Measurements from ENCODE around the gene STK39.
A peak's percentile ranks its signal among the peaks of the same experiment; 100 is the strongest.

STK39 gene

DNA sequence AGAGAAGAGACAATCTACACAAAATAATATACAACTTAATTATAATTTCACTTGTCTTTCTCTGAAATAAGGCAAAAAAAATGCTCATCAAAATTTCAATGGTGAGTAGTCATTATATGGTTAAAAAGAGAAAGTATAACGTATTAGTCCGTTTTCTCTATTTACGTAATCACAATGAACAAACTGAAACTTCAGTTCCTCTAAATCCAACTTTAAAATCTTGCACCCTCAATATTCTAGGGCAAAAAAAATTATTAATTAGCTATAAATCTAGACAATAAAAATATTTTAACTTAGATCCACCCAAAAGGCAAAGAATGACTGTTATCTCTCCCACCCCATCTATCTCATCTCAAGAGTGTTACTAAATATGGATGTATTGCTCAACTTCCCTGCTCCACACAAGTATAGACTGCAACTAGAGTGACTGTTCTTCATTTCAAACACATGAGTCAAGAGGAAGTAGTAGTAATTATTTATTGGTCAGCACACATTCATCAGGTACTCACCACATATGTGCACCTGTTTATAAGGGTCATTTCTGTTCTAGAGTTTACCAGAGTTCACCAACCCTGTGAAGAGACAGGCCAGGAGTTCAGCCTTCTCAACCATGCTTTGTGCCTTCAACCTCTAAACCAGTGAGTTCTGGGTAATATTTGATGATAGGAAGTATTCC, 36.4 kb downstream of the STK39 start:
- Histone ChIP-seq H3K4ac (ENCODE audit: low read depth in 1 of 2, low read length in 2 of 2) (no peak overlapping the region), H3K36me3 (ENCODE audit: control insufficient read depth in 1 of 2, insufficient read depth in 2 of 2, low read depth in 1 of 2, low read length in 2 of 2) (peaks cover 0 to 2% of the 10 kb centered on the region in 2 experiments), H4K8ac (ENCODE audit: low read length) (no peak overlapping the region), H2BK120ac (ENCODE audit: low read depth, low read length) (no peak overlapping the region), H2AK5ac (ENCODE audit: low read length, severe bottlenecking) (no peak overlapping the region), H2BK12ac (ENCODE audit: low read length in 2 of 2) (no peak overlapping the region), H3K9ac (ENCODE audit: low read length) (peak overlapping the region; percentile 71), H3K23ac (ENCODE audit: low read length in 2 of 2) (no peak overlapping the region), H2BK5ac (ENCODE audit: low read depth, low read length, poor library complexity, severe bottlenecking) (peak overlapping the region; percentile 73), H3K4me2 (ENCODE audit: low read length, poor library complexity, severe bottlenecking) (no peak overlapping the region), H2BK15ac (ENCODE audit: low read depth, poor library complexity, severe bottlenecking) (no peak overlapping the region), H3K9me3 (ENCODE audit: control insufficient read depth, low read length) (no peaks in the 10 kb centered on the region), H3K18ac (ENCODE audit: low read depth in 1 of 2, low read length in 2 of 2) (no peak overlapping the region), H3K4me1 (ENCODE audit: control insufficient read depth, insufficient read depth, low read depth, low read length) (peaks cover 7% of the 10 kb centered on the region), H3K14ac (ENCODE audit: low read length in 2 of 2) (no peak overlapping the region), H3K79me1 (replicated peaks; ENCODE audit: low read length, poor library complexity, severe bottlenecking) (peaks cover 26% of the 10 kb centered on the region), H2AFZ (ENCODE audit: low read depth, low read length) (no peak overlapping the region), H3K27ac (ENCODE audit: low read length, poor library complexity, severe bottlenecking) (peak overlapping the region; percentile 81), H3K4me3 (ENCODE audit: insufficient read depth in 1 of 2, low read depth in 1 of 2, low read length in 2 of 2) (peak overlapping the region in 1 of 2 experiments; percentile 58), H3K27me3 (ENCODE audit: control insufficient read depth in 1 of 2, insufficient read depth in 1 of 2, low read length in 2 of 2) (no peaks in the 10 kb centered on the region), H4K91ac (ENCODE audit: low read length) (no peak overlapping the region)
- DNase-seq, result peak; percentile 88
- no CpG with 5 or more reads among the region's 3 CpGs for WGBS

- no peak overlapping the region for H3K23ac ChIP-seq (ENCODE audit: low read length in 2 of 2)
- 69% methylated on average over 8 of the region's 9 CpGs for WGBS
- H3K27ac ChIP-seq (ENCODE audit: low read length, poor library complexity, severe bottlenecking), result peak overlapping the region; percentile 81
- peaks cover 0 to 2% of the 10 kb centered on the region in 2 experiments for H3K36me3 ChIP-seq (ENCODE audit: control insufficient read depth in 1 of 2, insufficient read depth in 2 of 2, low read depth in 1 of 2, low read length in 2 of 2)
- no peak overlapping the region for H4K91ac ChIP-seq (ENCODE audit: low read length)
- H3K9me3 ChIP-seq (ENCODE audit: control insufficient read depth, low read length), result no peaks in the 10 kb centered on the region
- no peak overlapping the region for H3K18ac ChIP-seq (ENCODE audit: low read depth in 1 of 2, low read length in 2 of 2)
- H3K27me3 ChIP-seq (ENCODE audit: control insufficient read depth in 1 of 2, insufficient read depth in 1 of 2, low read length in 2 of 2), result no peaks in the 10 kb centered on the region
- peaks cover 22% of the 10 kb centered on the region for H3K79me1 ChIP-seq (replicated peaks; ENCODE audit: low read length, poor library complexity, severe bottlenecking)
- peak overlapping the region; percentile 73 for H2BK5ac ChIP-seq (ENCODE audit: low read depth, low read length, poor library complexity, severe bottlenecking)
- H2BK12ac ChIP-seq (ENCODE audit: low read length in 2 of 2), result peak overlapping the region in 1 of 2 experiments; percentile 44
- H3K4ac ChIP-seq (ENCODE audit: low read depth in 1 of 2, low read length in 2 of 2), result no peak overlapping the region
- peaks cover 7% of the 10 kb centered on the region for H3K4me1 ChIP-seq (ENCODE audit: control insufficient read depth, insufficient read depth, low read depth, low read length)
- H3K4me3 ChIP-seq (ENCODE audit: insufficient read depth in 1 of 2, low read depth in 1 of 2, low read length in 2 of 2), result peak overlapping the region in 1 of 2 experiments; percentile 58
- H3K14ac ChIP-seq (ENCODE audit: low read length in 2 of 2), result peak overlapping the region in 1 of 2 experiments; percentile 63
- H2AK5ac ChIP-seq (ENCODE audit: low read length, severe bottlenecking), result peak overlapping the region; percentile 92
- H2BK120ac ChIP-seq (ENCODE audit: low read depth, low read length), result no peak overlapping the region
- H4K8ac ChIP-seq (ENCODE audit: low read length), result no peak overlapping the region
- H2BK15ac ChIP-seq (ENCODE audit: low read depth, poor library complexity, severe bottlenecking), result no peak overlapping the region
- H2AFZ ChIP-seq (ENCODE audit: low read depth, low read length), result no peak overlapping the region
- DNase-seq, result no peak
- H3K9ac ChIP-seq (ENCODE audit: low read length), result peak overlapping the region; percentile 71
- no peak overlapping the region for H3K4me2 ChIP-seq (ENCODE audit: low read length, poor library complexity, severe bottlenecking)
These were observed 37.0 kb downstream of the STK39 start for GRCh38 chr2:168210216-168210894.

DNA sequence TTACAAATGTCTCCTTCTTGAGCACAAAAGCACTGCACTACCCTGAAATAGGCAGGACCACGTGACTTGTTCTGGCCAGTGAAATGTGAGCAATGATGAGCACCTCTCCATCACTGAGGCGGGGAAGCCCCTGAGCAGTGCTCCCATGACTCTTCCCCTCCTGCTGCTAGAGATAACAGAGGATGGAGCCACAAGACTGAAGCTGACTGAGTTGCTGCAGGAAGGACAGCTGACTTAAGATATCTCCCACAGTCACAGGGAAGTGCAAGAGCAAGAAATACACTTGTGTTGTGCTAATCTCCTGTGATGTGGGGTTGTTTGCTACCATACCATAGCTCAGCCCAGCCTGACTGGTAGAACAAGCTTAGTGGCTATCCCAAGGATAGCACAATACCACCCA, 38.7 kb downstream of the STK39 start:
- DNase-seq, result no peak
- H3K4me2 ChIP-seq (ENCODE audit: low read length, poor library complexity, severe bottlenecking), result no peak overlapping the region
- no peak overlapping the region for H2AFZ ChIP-seq (ENCODE audit: low read depth, low read length)
- H3K27me3 ChIP-seq (ENCODE audit: control insufficient read depth in 1 of 2, insufficient read depth in 1 of 2, low read length in 2 of 2), result no peaks in the 10 kb centered on the region
- H3K18ac ChIP-seq (ENCODE audit: low read depth in 1 of 2, low read length in 2 of 2), result peak overlapping the region in 1 of 2 experiments; percentile 19
- no peak overlapping the region for H3K23ac ChIP-seq (ENCODE audit: low read length in 2 of 2)
- no peak overlapping the region for H2BK15ac ChIP-seq (ENCODE audit: low read depth, poor library complexity, severe bottlenecking)
- H3K79me1 ChIP-seq (replicated peaks; ENCODE audit: low read length, poor library complexity, severe bottlenecking), result peaks cover 21% of the 10 kb centered on the region
- H3K27ac ChIP-seq (ENCODE audit: low read length, poor library complexity, severe bottlenecking), result no peak overlapping the region
- H3K4ac ChIP-seq (ENCODE audit: low read depth in 1 of 2, low read length in 2 of 2), result no peak overlapping the region
- H2BK120ac ChIP-seq (ENCODE audit: low read depth, low read length), result no peak overlapping the region
- H4K91ac ChIP-seq (ENCODE audit: low read length), result peak overlapping the region; percentile 34
- H3K14ac ChIP-seq (ENCODE audit: low read length in 2 of 2), result no peak overlapping the region
- H3K9ac ChIP-seq (ENCODE audit: low read length), result no peak overlapping the region
- H3K9me3 ChIP-seq (ENCODE audit: control insufficient read depth, low read length), result no peaks in the 10 kb centered on the region
- no peak overlapping the region for H3K4me3 ChIP-seq (ENCODE audit: insufficient read depth in 1 of 2, low read depth in 1 of 2, low read length in 2 of 2)
- H2AK5ac ChIP-seq (ENCODE audit: low read length, severe bottlenecking), result peak overlapping the region; percentile 76
- peak overlapping the region; percentile 51 for H4K8ac ChIP-seq (ENCODE audit: low read length)
- H2BK12ac ChIP-seq (ENCODE audit: low read length in 2 of 2), result peak overlapping the region in 1 of 2 experiments; percentile 21
- WGBS, result 93% methylated on average over 2 of the region's 2 CpGs
- H3K36me3 ChIP-seq (ENCODE audit: control insufficient read depth in 1 of 2, insufficient read depth in 2 of 2, low read depth in 1 of 2, low read length in 2 of 2), result no peaks in the 10 kb centered on the region
- H2BK5ac ChIP-seq (ENCODE audit: low read depth, low read length, poor library complexity, severe bottlenecking), result no peak overlapping the region
- H3K4me1 ChIP-seq (ENCODE audit: control insufficient read depth, insufficient read depth, low read depth, low read length), result peaks cover 5% of the 10 kb centered on the region

DNA sequence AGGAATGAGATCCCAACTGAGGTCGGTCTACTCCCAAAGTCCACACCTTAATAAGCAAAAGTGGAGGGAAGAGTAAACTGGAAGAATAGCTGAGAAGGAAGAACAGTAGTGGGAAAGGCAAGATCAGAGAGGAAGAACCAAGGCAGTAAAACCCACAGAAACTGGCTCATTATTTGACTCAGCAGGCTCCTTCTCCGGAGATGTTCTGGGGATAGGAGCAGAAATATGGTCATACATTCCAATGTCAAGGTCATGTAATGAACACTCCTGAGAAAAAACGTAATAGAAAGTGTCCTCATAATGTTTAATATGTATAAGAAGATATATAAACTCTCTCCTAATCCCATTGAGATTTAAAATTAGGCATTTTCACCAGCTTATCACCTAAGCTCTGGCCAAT, 39.5 kb downstream of the STK39 start:
- Histone ChIP-seq H2BK15ac (ENCODE audit: low read depth, poor library complexity, severe bottlenecking) (no peak overlapping the region), H4K8ac (ENCODE audit: low read length) (no peak overlapping the region), H3K4ac (ENCODE audit: low read depth in 1 of 2, low read length in 2 of 2) (no peak overlapping the region), H3K14ac (ENCODE audit: low read length in 2 of 2) (no peak overlapping the region), H3K4me1 (ENCODE audit: control insufficient read depth, insufficient read depth, low read depth, low read length) (peaks cover 4% of the 10 kb centered on the region), H4K91ac (ENCODE audit: low read length) (no peak overlapping the region), H3K4me3 (ENCODE audit: insufficient read depth in 1 of 2, low read depth in 1 of 2, low read length in 2 of 2) (no peak overlapping the region), H3K27ac (ENCODE audit: low read length, poor library complexity, severe bottlenecking) (no peak overlapping the region), H3K18ac (ENCODE audit: low read depth in 1 of 2, low read length in 2 of 2) (no peak overlapping the region), H2BK5ac (ENCODE audit: low read depth, low read length, poor library complexity, severe bottlenecking) (no peak overlapping the region), H2AK5ac (ENCODE audit: low read length, severe bottlenecking) (no peak overlapping the region), H3K79me1 (replicated peaks; ENCODE audit: low read length, poor library complexity, severe bottlenecking) (peaks cover 22% of the 10 kb centered on the region), H3K4me2 (ENCODE audit: low read length, poor library complexity, severe bottlenecking) (no peak overlapping the region), H2BK120ac (ENCODE audit: low read depth, low read length) (no peak overlapping the region), H3K27me3 (ENCODE audit: control insufficient read depth in 1 of 2, insufficient read depth in 1 of 2, low read length in 2 of 2) (no peaks in the 10 kb centered on the region), H3K9me3 (ENCODE audit: control insufficient read depth, low read length) (no peaks in the 10 kb centered on the region), H3K23ac (ENCODE audit: low read length in 2 of 2) (no peak overlapping the region), H2AFZ (ENCODE audit: low read depth, low read length) (no peak overlapping the region), H3K9ac (ENCODE audit: low read length) (no peak overlapping the region), H3K36me3 (ENCODE audit: control insufficient read depth in 1 of 2, insufficient read depth in 2 of 2, low read depth in 1 of 2, low read length in 2 of 2) (no peaks in the 10 kb centered on the region), H2BK12ac (ENCODE audit: low read length in 2 of 2) (no peak overlapping the region)
- no peak for DNase-seq
- 89% methylated on average over 2 of the region's 3 CpGs for WGBS

Data from mesenchymal stem cell (in vitro differentiated cells and primary cell).